ENCODE data around the gene PISD. TPM values are rescaled to one million over a fixed set of nuclear protein-coding genes. Genes with fewer than 3 reads are reported as not detected.
A peak's percentile ranks its signal among the peaks of the same experiment; 100 is the strongest.
"Not testable (repeated sequence)": the region's sequence is repeated elsewhere in the genome, so short reads cannot be mapped to it uniquely, and the experiment has no call there.

PISD gene
- 11.0 TPM for total RNA-seq

GRCh38 chr22:31661851-31662667 lies at the start of gene PISD:
Gene PISD, minus strand, starts transcription at chr22:31662215. Its CDS starts 7 bp downstream, at chr22:31662208.
- peaks cover 9 to 16% (median 13%) of the 10 kb centered on the region in 3 donors for H3K4me1 ChIP-seq (ENCODE audit: control insufficient read depth in 3 of 3, insufficient read depth in 3 of 3, low read length in 3 of 3)

GRCh38 chr22:31711226-31711625 lies 49.2 kb upstream of the PISD start:
- peaks cover 26 to 38% (median 37%) of the 10 kb centered on the region in 3 donors for H3K36me3 ChIP-seq (ENCODE audit: control insufficient read depth in 3 of 3, insufficient read depth in 3 of 3, low read length in 3 of 3)
- H3K4me3 ChIP-seq (ENCODE audit: low read length in 3 of 3); H3K9ac ChIP-seq (ENCODE audit: low read depth in 1 of 3, low read length in 3 of 3); H3K4me1 ChIP-seq (ENCODE audit: control insufficient read depth in 3 of 3, insufficient read depth in 3 of 3, low read length in 3 of 3); H3K27ac ChIP-seq (ENCODE audit: low read depth, low read length); H3K27me3 ChIP-seq (ENCODE audit: control insufficient read depth in 3 of 3, insufficient read depth in 3 of 3, low read length in 3 of 3); H3K9me3 ChIP-seq (ENCODE audit: control insufficient read depth in 3 of 3, low read length in 3 of 3): not testable (repeated sequence)

More at GRCh38 chr22:31661851-31662667, at the start of gene PISD:
- Histone ChIP-seq H3K9me3 (ENCODE audit: control insufficient read depth in 3 of 3, low read length in 3 of 3) (no peaks in the 10 kb centered on the region), H3K4me3 (ENCODE audit: low read length in 3 of 3) (peak within 1 kb of the TSS; percentile 91 to 100 (median 96)), H3K9ac (ENCODE audit: low read depth in 1 of 3, low read length in 3 of 3) (peak within 1 kb of the TSS; percentile 54 to 93 (median 86)), H3K36me3 (ENCODE audit: control insufficient read depth in 3 of 3, insufficient read depth in 3 of 3, low read length in 3 of 3) (peaks cover 0 to 2% (median 0%) of the 10 kb centered on the region in 3 donors), H3K27me3 (ENCODE audit: control insufficient read depth in 3 of 3, insufficient read depth in 3 of 3, low read length in 3 of 3) (no peaks in the 10 kb centered on the region), H3K27ac (ENCODE audit: low read depth, low read length) (peak within 1 kb of the TSS; percentile 48)

- no peak overlapping the region for H3K4me3 ChIP-seq (ENCODE audit: low read length in 3 of 3)
- no peak overlapping the region for H3K27ac ChIP-seq (ENCODE audit: low read depth, low read length)
- peaks cover 21 to 29% (median 23%) of the 10 kb centered on the region in 3 donors for H3K36me3 ChIP-seq (ENCODE audit: control insufficient read depth in 3 of 3, insufficient read depth in 3 of 3, low read length in 3 of 3)
Observed at GRCh38 chr22:31707519-31707918, 45.5 kb upstream of the PISD start.

GRCh38 chr22:31695423-31695822 lies 33.4 kb upstream of the PISD start:
- Histone ChIP-seq H3K4me1 (ENCODE audit: control insufficient read depth in 3 of 3, insufficient read depth in 3 of 3, low read length in 3 of 3) (no peaks in the 10 kb centered on the region), H3K36me3 (ENCODE audit: control insufficient read depth in 3 of 3, insufficient read depth in 3 of 3, low read length in 3 of 3) (peaks cover 10 to 23% (median 20%) of the 10 kb centered on the region in 3 donors), H3K27me3 (ENCODE audit: control insufficient read depth in 3 of 3, insufficient read depth in 3 of 3, low read length in 3 of 3) (no peaks in the 10 kb centered on the region), H3K27ac (ENCODE audit: low read depth, low read length) (no peak overlapping the region), H3K9ac (ENCODE audit: low read depth in 1 of 3, low read length in 3 of 3) (no peak overlapping the region), H3K9me3 (ENCODE audit: control insufficient read depth in 3 of 3, low read length in 3 of 3) (no peaks in the 10 kb centered on the region), H3K4me3 (ENCODE audit: low read length in 3 of 3) (no peak overlapping the region)

More at GRCh38 chr22:31707519-31707918, 45.5 kb upstream of the PISD start:
- H3K27me3 ChIP-seq (ENCODE audit: control insufficient read depth in 3 of 3, insufficient read depth in 3 of 3, low read length in 3 of 3): no peaks in the 10 kb centered on the region
- no peak overlapping the region for H3K9ac ChIP-seq (ENCODE audit: low read depth in 1 of 3, low read length in 3 of 3)
- H3K9me3 ChIP-seq (ENCODE audit: control insufficient read depth in 3 of 3, low read length in 3 of 3): no peaks in the 10 kb centered on the region
- H3K4me1 ChIP-seq (ENCODE audit: control insufficient read depth in 3 of 3, insufficient read depth in 3 of 3, low read length in 3 of 3): no peaks in the 10 kb centered on the region

GRCh38 chr22:31694046-31694445 lies 32.0 kb upstream of the PISD start:
- H3K36me3 ChIP-seq (ENCODE audit: control insufficient read depth in 3 of 3, insufficient read depth in 3 of 3, low read length in 3 of 3): peaks cover 8 to 23% (median 20%) of the 10 kb centered on the region in 3 donors
- H3K4me1 ChIP-seq (ENCODE audit: control insufficient read depth in 3 of 3, insufficient read depth in 3 of 3, low read length in 3 of 3); H3K4me3 ChIP-seq (ENCODE audit: low read length in 3 of 3); H3K27me3 ChIP-seq (ENCODE audit: control insufficient read depth in 3 of 3, insufficient read depth in 3 of 3, low read length in 3 of 3); H3K9me3 ChIP-seq (ENCODE audit: control insufficient read depth in 3 of 3, low read length in 3 of 3); H3K9ac ChIP-seq (ENCODE audit: low read depth in 1 of 3, low read length in 3 of 3); H3K27ac ChIP-seq (ENCODE audit: low read depth, low read length): not testable (repeated sequence)

GRCh38 chr22:31692186-31692886 lies 30.3 kb upstream of the PISD start:
- Histone ChIP-seq H3K9me3 (ENCODE audit: control insufficient read depth in 3 of 3, low read length in 3 of 3) (no peaks in the 10 kb centered on the region), H3K27ac (ENCODE audit: low read depth, low read length) (no peak overlapping the region), H3K4me1 (ENCODE audit: control insufficient read depth in 3 of 3, insufficient read depth in 3 of 3, low read length in 3 of 3) (no peaks in the 10 kb centered on the region), H3K27me3 (ENCODE audit: control insufficient read depth in 3 of 3, insufficient read depth in 3 of 3, low read length in 3 of 3) (no peaks in the 10 kb centered on the region), H3K36me3 (ENCODE audit: control insufficient read depth in 3 of 3, insufficient read depth in 3 of 3, low read length in 3 of 3) (peaks cover 10 to 19% (median 18%) of the 10 kb centered on the region in 3 donors), H3K9ac (ENCODE audit: low read depth in 1 of 3, low read length in 3 of 3) (no peak overlapping the region), H3K4me3 (ENCODE audit: low read length in 3 of 3) (no peak overlapping the region)

GRCh38 chr22:31691408-31691807 lies 29.4 kb upstream of the PISD start:
- H3K27me3 ChIP-seq (ENCODE audit: control insufficient read depth in 3 of 3, insufficient read depth in 3 of 3, low read length in 3 of 3): no peaks in the 10 kb centered on the region
- no peaks in the 10 kb centered on the region for H3K9me3 ChIP-seq (ENCODE audit: control insufficient read depth in 3 of 3, low read length in 3 of 3)
- H3K4me1 ChIP-seq (ENCODE audit: control insufficient read depth in 3 of 3, insufficient read depth in 3 of 3, low read length in 3 of 3): no peaks in the 10 kb centered on the region
- peaks cover 10 to 19% (median 12%) of the 10 kb centered on the region in 3 donors for H3K36me3 ChIP-seq (ENCODE audit: control insufficient read depth in 3 of 3, insufficient read depth in 3 of 3, low read length in 3 of 3)
- H3K4me3 ChIP-seq (ENCODE audit: low read length in 3 of 3): no peak overlapping the region
- H3K9ac ChIP-seq (ENCODE audit: low read depth in 1 of 3, low read length in 3 of 3): no peak overlapping the region
- H3K27ac ChIP-seq (ENCODE audit: low read depth, low read length): no peak overlapping the region

- Histone ChIP-seq H3K27ac (ENCODE audit: low read depth, low read length) (no peak overlapping the region), H3K9ac (ENCODE audit: low read depth in 1 of 3, low read length in 3 of 3) (no peak overlapping the region), H3K4me3 (ENCODE audit: low read length in 3 of 3) (no peak overlapping the region), H3K4me1 (ENCODE audit: control insufficient read depth in 3 of 3, insufficient read depth in 3 of 3, low read length in 3 of 3) (peaks cover 13 to 42% (median 30%) of the 10 kb centered on the region in 3 donors), H3K36me3 (ENCODE audit: control insufficient read depth in 3 of 3, insufficient read depth in 3 of 3, low read length in 3 of 3) (peaks cover 2 to 15% (median 13%) of the 10 kb centered on the region in 3 donors), H3K9me3 (ENCODE audit: control insufficient read depth in 3 of 3, low read length in 3 of 3) (no peaks in the 10 kb centered on the region), H3K27me3 (ENCODE audit: control insufficient read depth in 3 of 3, insufficient read depth in 3 of 3, low read length in 3 of 3) (no peaks in the 10 kb centered on the region)
Observed at GRCh38 chr22:31683181-31684105, 21.4 kb upstream of the PISD start.

- Histone ChIP-seq H3K9me3 (ENCODE audit: control insufficient read depth in 3 of 3, low read length in 3 of 3) (no peaks in the 10 kb centered on the region), H3K27me3 (ENCODE audit: control insufficient read depth in 3 of 3, insufficient read depth in 3 of 3, low read length in 3 of 3) (no peaks in the 10 kb centered on the region), H3K9ac (ENCODE audit: low read depth in 1 of 3, low read length in 3 of 3) (no peak overlapping the region), H3K36me3 (ENCODE audit: control insufficient read depth in 3 of 3, insufficient read depth in 3 of 3, low read length in 3 of 3) (peaks cover 0 to 15% (median 13%) of the 10 kb centered on the region in 3 donors), H3K4me3 (ENCODE audit: low read length in 3 of 3) (no peak overlapping the region), H3K4me1 (ENCODE audit: control insufficient read depth in 3 of 3, insufficient read depth in 3 of 3, low read length in 3 of 3) (peaks cover 13 to 42% (median 30%) of the 10 kb centered on the region in 3 donors), H3K27ac (ENCODE audit: low read depth, low read length) (no peak overlapping the region)
Observed at GRCh38 chr22:31682751-31683150, 20.7 kb upstream of the PISD start.

All from skeletal muscle tissue (tissue), 4 donors.